DOHH2 (cell line): ENCODE measurements around the gene CDX1.

Experiments used
- H3F3A ChIP-seq: fragments of 200-600 bp; sonication (generic), shearing (Covaris generic); 2 replicates; pipeline ENCODE4 v1.6.0; 2016; ENCODE audit warnings: antibody characterized with exemption, mild to moderate bottlenecking; ENCODE audit not compliant: control insufficient read depth, insufficient read depth
- H3K27ac ChIP-seq: fragments of 200-600 bp; sonication (generic); 2 replicates; pipeline ENCODE4 v1.5.1; 2014; ENCODE audit warnings: low read depth, mild to moderate bottlenecking, low read length, moderate library complexity
- H3K27me3 ChIP-seq: fragments of 200-600 bp; sonication (generic); 2 replicates; pipeline ENCODE4 v1.6.1; 2014; ENCODE audit warnings: mild to moderate bottlenecking, low read length, mixed read lengths; ENCODE audit not compliant: control insufficient read depth
- H3K36me3 ChIP-seq: fragments of 200-600 bp; sonication (generic); 2 replicates; pipeline ENCODE4 v1.6.1; 2014; ENCODE audit warnings: mild to moderate bottlenecking, low read length, moderate library complexity, mixed read lengths; ENCODE audit not compliant: control insufficient read depth
- H3K4me1 ChIP-seq: fragments of 200-600 bp; sonication (generic); 2 replicates; pipeline ENCODE4 v1.6.1; 2014; ENCODE audit warnings: mild to moderate bottlenecking, low read length, mixed read lengths; ENCODE audit not compliant: control insufficient read depth
- H3K4me2 ChIP-seq: fragments of 200-600 bp; sonication (generic); 2 replicates; pipeline ENCODE4 v1.6.0; 2014; ENCODE audit warnings: mild to moderate bottlenecking, low read length, moderate library complexity
- H3K4me3 ChIP-seq: fragments of 200-600 bp; sonication (generic); 2 replicates; pipeline ENCODE4 v1.5.1; 2014; ENCODE audit warnings: mild to moderate bottlenecking, low read length, mixed read lengths
- H3K79me2 ChIP-seq: fragments of 200-600 bp; sonication (generic); 2 replicates; pipeline ENCODE4 v1.6.1; 2014; ENCODE audit warnings: mild to moderate bottlenecking, low read length, mixed read lengths; ENCODE audit not compliant: control insufficient read depth
- H3K9me2 ChIP-seq: fragments of 200-600 bp; sonication (generic); replicated peaks from 2 replicates; pipeline ENCODE4 v1.6.1; 2014; ENCODE audit warnings: mild to moderate bottlenecking, low read length, mixed read lengths; ENCODE audit not compliant: control insufficient read depth
- H3K9me3 ChIP-seq: fragments of 200-600 bp; sonication (generic); 2 replicates; pipeline ENCODE4 v1.6.1; 2014; ENCODE audit warnings: antibody characterized with exemption, low read length, mixed read lengths; ENCODE audit not compliant: control insufficient read depth, insufficient read depth
- H4K20me1 ChIP-seq: fragments of 200-600 bp; sonication (generic); 2 replicates; pipeline ENCODE4 v1.6.0; 2014; ENCODE audit warnings: low read depth, mild to moderate bottlenecking, antibody characterized with exemption, low read length, moderate library complexity; ENCODE audit not compliant: control insufficient read depth, insufficient read depth
- CTCF ChIP-seq: fragments of 200-600 bp; sonication (generic); IDR thresholded peaks from one replicate; pipeline ENCODE4 v1.5.1; 2014; ENCODE audit warnings: antibody characterized with exemption, mild to moderate bottlenecking, low read depth, low read length; ENCODE audit not compliant: poor library complexity, severe bottlenecking
- EZH2phosphoT487 ChIP-seq: fragments of 200-600 bp; sonication (generic); IDR thresholded peaks from 2 replicates; pipeline ENCODE4 v1.6.1; 2017; ENCODE audit warnings: borderline replicate concordance, mild to moderate bottlenecking, antibody characterized with exemption, low read length, moderate library complexity, mixed read lengths

CDX1 gene

GRCh38 chr5:150197476-150197875 is 30.9 kb downstream of the CDX1 start:
- TF ChIP-seq EZH2phosphoT487 (no peak), CTCF (no peak)
- Histone ChIP-seq H3K4me2 (no peak overlapping the region), H3K27ac (no peak overlapping the region), H3F3A (no peaks in the 10 kb centered on the region), H3K9me3 (no peaks in the 10 kb centered on the region), H3K4me1 (no peaks in the 10 kb centered on the region), H3K9me2 (no peaks in the 10 kb centered on the region), H4K20me1 (no peaks in the 10 kb centered on the region), H3K36me3 (no peaks in the 10 kb centered on the region), H3K27me3 (peaks cover under 1% of the 10 kb centered on the region; the same call in 1 of the 2 replicates), H3K4me3 (no peak overlapping the region), H3K79me2 (no peaks in the 10 kb centered on the region)

- H3K27me3 ChIP-seq: no peaks in the 10 kb centered on the region
- H3K4me2 ChIP-seq: no peak overlapping the region
- H3K79me2 ChIP-seq: no peaks in the 10 kb centered on the region
- no peaks in the 10 kb centered on the region for H3K9me2 ChIP-seq
- no peaks in the 10 kb centered on the region for H3K4me1 ChIP-seq
- no peak overlapping the region for H3K4me3 ChIP-seq
- H3K27ac ChIP-seq: no peak overlapping the region
- no peaks in the 10 kb centered on the region for H3K36me3 ChIP-seq
- no peaks in the 10 kb centered on the region for H3F3A ChIP-seq
- TF ChIP-seq CTCF: no peak
- TF ChIP-seq EZH2phosphoT487: no peak
- H3K9me3 ChIP-seq: no peaks in the 10 kb centered on the region
- H4K20me1 ChIP-seq: no peaks in the 10 kb centered on the region
These were observed 35.9 kb downstream of the CDX1 start for GRCh38 chr5:150202501-150202900.

GRCh38 chr5:150203832-150204589 is 37.4 kb downstream of the CDX1 start:
- Histone ChIP-seq H3K4me2 (no peak overlapping the region), H3K36me3 (no peaks in the 10 kb centered on the region), H3K4me3 (no peak overlapping the region), H3K27ac (no peak overlapping the region), H3K27me3 (peaks cover 9% of the 10 kb centered on the region), H4K20me1 (no peaks in the 10 kb centered on the region), H3K4me1 (no peaks in the 10 kb centered on the region), H3K9me2 (no peaks in the 10 kb centered on the region), H3K9me3 (no peaks in the 10 kb centered on the region), H3K79me2 (no peaks in the 10 kb centered on the region), H3F3A (no peaks in the 10 kb centered on the region)
- TF ChIP-seq EZH2phosphoT487 (no peak), CTCF (no peak)
